ENCODE measurements around the gene OR52K2.
"Not testable (repeated sequence)": the region's sequence is repeated elsewhere in the genome, so short reads cannot be mapped to it uniquely, and the experiment has no call there.

OR52K2 gene

DNA sequence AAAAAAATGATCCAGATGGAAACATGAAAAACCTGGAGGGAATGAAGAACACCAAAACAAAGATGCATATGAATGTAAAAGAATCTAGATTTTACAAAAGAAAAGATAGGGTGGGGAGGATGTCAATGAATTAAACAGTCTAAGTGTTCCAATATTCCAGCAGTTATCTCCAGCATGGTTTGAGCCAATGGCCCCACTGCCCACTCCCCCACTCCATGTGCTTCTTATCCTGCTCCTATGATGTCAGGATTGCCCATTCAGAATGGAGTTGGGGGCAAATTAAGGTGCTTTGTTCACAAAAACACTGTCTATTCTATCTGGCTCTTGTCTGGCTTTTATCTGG lies 32.1 kb downstream of the OR52K2 start:
- DNase-seq: no peak

DNA sequence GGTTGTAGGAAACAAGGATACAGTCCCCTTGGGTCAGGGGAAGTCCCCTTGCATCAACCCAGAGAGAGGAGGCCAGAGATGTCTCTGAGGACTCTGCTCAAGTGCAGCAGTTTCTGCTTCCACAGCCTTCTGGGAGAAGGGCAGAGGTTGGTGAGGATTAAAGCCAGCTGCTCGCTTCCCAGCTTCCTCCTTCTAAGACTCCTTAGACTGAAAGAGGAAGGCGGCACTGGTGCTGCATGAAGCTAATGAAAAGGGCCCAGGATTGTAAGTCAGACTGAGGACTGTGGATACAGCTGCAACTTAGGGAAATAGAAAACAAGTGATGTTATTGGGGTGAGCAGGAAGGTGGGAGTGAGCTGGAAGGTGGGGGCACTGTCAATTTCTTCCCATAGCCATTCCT lies 33.4 kb downstream of the OR52K2 start, which contains the start of gene OR52K1:
OR52K1 (plus strand) TSS at position 202 of the 400 bp plus-strand sequence. CDS start 6,255 bp downstream, outside the sequence.
- no peak for DNase-seq

DNA sequence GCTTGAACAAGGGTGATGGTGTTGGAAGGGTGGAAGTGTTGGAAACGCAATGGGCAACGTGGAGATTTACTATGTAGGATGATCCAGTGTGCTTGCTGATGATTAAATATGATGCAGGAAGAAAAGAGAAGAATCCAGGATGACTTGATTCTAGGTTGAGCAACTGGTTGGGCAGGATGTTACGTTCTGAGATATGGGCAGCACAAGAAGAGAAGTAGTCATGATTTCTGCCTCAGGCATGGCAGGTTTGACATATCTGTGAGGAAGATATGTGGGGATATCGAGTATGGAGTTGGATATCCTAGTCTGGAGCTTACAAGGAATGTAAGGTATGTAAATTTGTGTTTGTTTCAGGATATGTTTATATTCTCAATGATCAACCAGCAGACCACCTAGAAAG lies 35.2 kb downstream of the OR52K2 start:
- DNase-seq: no peak

DNA sequence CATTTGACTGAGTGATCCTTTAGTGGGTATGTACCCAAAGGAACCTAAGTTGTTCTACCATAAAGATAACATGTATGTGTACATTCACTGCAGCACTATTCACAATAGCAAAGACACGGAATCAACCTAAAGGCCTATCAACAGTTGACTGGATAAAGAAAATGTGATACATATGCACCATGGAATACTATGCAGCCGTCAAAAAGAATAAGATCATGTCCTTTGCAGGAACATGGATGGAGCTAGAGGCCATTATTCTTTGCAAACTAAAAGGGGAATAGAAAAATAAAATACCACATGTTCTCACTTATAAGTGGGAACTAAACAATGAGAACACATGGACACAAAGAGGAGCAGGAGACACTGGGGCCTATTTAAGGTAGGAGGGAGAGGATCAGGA lies 42.3 kb downstream of the OR52K2 start:
- not testable (repeated sequence) for DNase-seq

DNA sequence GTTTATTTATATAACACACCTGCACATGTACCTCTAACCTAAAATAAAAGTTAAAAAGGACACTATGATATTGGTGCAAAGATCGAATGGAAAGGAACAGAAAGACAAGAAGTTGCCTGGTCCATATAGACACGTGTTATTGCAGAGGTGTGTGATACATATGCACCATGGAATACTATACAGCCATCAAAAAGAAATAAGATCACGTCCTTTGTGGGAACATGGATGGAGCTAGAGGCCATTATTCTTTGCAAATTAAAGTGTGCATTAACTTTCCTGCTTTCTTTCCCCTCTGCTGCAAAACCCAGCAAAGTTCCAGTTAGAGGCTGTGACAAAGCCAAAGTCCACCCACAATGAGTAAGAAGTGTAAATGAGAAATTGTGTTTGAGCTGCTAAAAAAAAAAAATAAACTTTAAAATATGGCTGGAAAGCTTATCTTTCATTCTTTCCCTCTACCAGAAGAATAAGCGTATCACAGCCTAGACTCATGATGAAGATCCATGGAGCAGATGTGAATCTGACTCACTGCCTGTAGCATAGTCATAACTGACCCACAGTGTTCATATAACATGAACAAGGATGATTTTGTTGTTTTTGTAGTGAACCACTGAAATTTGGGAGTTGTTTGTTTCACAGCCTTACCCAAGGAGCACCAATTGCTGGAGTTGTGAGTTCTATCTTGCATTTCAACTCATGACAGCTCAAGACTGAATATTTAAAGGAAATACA lies 42.9 kb downstream of the OR52K2 start:
- DNase-seq: no peak

DNA sequence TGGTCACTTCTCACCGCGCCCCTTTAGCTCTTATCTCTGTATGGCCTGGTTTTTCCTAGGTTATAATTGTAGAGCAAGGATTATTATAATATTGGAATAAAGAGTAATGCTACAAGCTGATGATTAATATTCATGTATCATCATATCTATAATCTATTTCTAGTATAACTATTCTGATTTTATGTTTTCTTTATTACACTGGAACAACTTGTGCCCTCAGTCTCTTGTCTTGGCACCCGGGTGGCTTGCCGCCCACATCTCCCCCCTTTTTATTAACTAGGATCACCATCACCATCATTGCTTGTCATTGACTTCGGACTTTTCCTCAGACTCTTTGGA lies 44.4 kb downstream of the OR52K2 start:
- DNase-seq: no peak

DNA sequence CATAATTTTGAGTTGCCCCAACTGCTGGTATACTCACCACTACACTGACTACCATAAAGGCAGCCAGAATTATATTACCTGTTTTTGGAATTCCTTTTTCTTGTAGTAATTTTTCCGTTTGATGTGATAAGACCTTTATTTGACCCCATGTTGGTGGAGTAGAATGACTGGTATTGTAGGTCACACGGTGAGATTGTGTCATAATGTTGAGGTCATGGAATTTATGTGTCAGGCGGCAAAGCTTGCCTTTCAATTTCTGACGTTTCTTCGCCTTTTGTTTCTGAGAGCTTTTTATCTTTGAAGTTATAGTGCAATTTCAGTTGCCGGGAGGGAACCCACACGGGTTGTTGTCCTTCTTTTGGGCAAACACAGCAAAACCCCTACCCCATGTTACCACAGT lies 46.4 kb downstream of the OR52K2 start:
- DNase-seq: no peak

DNA sequence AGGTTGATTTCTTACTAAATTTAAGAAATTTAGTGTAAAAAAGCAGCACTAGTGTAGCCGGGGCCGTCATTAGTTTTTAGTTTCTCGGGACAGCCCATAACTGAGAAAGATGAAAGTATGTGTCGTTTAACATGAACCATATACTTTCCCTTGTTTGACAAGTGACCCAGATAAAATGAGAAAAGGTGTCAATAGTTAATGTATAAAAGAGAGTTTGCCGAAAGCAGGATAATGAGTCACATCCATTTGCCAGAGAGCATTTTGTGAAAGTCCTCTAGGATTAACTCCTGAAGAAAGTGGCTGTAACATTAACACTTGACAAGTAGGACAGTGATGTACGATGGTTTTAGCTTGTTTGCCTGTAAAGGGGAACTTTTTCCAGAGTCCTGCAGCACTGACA lies 46.9 kb downstream of the OR52K2 start:
- DNase-seq: no peak

DNA sequence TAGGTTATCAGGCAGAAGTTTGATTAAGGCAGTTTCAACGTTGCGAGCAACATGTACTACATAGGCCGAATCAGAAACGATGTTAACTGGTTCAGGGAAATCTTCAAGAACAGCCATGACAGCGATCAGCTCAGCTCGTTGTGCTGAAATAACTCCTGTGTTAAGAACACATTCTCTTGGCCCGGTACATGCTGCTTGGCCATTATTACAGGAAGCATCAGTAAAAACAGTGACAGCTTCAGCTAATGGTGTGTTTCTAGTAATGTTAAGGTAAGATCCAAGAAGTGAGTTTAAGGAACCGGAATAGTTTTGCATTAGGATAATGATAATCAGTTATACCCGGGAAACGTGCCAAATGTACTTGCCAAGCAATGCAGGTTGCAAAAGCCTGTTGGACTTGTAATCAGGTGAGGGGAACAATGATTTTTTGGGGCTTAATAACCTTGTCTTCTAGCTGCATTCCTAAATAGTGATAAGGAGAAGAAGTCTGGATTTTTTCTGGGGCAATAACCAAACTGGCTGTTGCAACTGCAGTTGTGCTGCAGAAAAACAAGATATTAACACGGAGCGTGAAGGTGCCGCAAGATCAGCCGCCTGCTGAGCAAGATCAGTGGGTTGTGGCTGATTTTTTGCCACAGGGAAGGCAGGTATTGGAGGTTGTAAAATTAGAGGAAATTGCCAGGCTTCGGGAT lies 47.6 kb downstream of the OR52K2 start:
- no peak for DNase-seq
